ENCODE measurements around the gene PCNX2. TPM values are rescaled to one million over a fixed set of nuclear protein-coding genes. Genes with fewer than 3 reads are reported as not detected.

Gene PCNX2
- total and polyA plus RNA-seq, 2 donors (not counting 3 experiments of a cell fraction or from before 2014, with no cell fraction given): 6.6 to 11.0 TPM

GRCh38 chr1:233229288-233229687 is 66.2 kb downstream of the PCNX2 start:
- DNase-seq (ENCODE audit: low read depth, low spot score): no peak
- Histone ChIP-seq H3K4me2 (ENCODE audit: insufficient read depth, low read length) (no peak overlapping the region), H3K9me3 (replicated peaks; ENCODE audit: control insufficient read depth, insufficient read depth, low read length) (no peaks in the 10 kb centered on the region), H3K4me3 (replicated peaks in 1 of 3; ENCODE audit: insufficient read depth in 1 of 3, low read depth in 1 of 3, low read length in 3 of 3) (no peak overlapping the region), H3K27ac (ENCODE audit: insufficient read depth, low read depth, low read length) (no peak overlapping the region), H3K9ac (replicated peaks; ENCODE audit: extremely low read depth, insufficient read depth, low read length) (no peak overlapping the region), H4K20me1 (replicated peaks; ENCODE audit: control insufficient read depth, extremely low read depth, insufficient read depth, low read length) (no peaks in the 10 kb centered on the region), H3K4me1 (ENCODE audit: control insufficient read depth, extremely low read depth, insufficient read depth, low read length) (no peaks in the 10 kb centered on the region), H3K36me3 (ENCODE audit: control insufficient read depth in 2 of 2, extremely low read depth in 1 of 2, insufficient read depth in 2 of 2, low read length in 2 of 2) (no peaks in the 10 kb centered on the region), H3K79me2 (ENCODE audit: control insufficient read depth, insufficient read depth, low read length) (no peaks in the 10 kb centered on the region), H3K27me3 (ENCODE audit: control insufficient read depth in 2 of 2, insufficient read depth in 2 of 2, low read length in 2 of 2) (no peaks in the 10 kb centered on the region), H2AFZ (ENCODE audit: low read depth, low read length) (no peak overlapping the region), H3K9me1 (replicated peaks; ENCODE audit: control insufficient read depth, extremely low read depth, insufficient read depth, low read length) (no peaks in the 10 kb centered on the region)
- BruUV-seq (replicated peaks): no TSS peak
- POLR2A ChIA-PET: no interaction called here
- no peak for FAIRE-seq
- CTCF ChIA-PET: no interaction called here
- TF ChIP-seq FOS (IDR thresholded peaks at IDR 0.05; ENCODE audit: borderline replicate concordance, insufficient read depth, low read length): no peak
- TF ChIP-seq JUN (IDR thresholded peaks at IDR 0.05; ENCODE audit: borderline replicate concordance, insufficient read depth, insufficient read length, low read depth): no peak
- TF ChIP-seq MYC (IDR thresholded peaks at IDR 0.05; ENCODE audit: low read depth, low read length): no peak
- TF ChIP-seq EZH2 (IDR thresholded peaks at IDR 0.05; ENCODE audit: borderline replicate concordance, low read depth, low read length, severe bottlenecking): no peak
- dilution Hi-C loops (cut with MboI; ENCODE audit: extremely low pct_ligation_motif_present, low sequenced_read_pairs): no loop called here
- intact Hi-C loops (cut with micrococcal nuclease): no loop called here

GRCh38 chr1:233227930-233228465 is 67.5 kb downstream of the PCNX2 start:
- H3K4me2 ChIP-seq (ENCODE audit: insufficient read depth, low read length): no peak overlapping the region
- ChIA-PET CTCF (interaction anchor here (0.8 kb wide), 1 partner anchor 208 kb away, joined by 3 read pairs; no protein-coding TSS in a partner anchor), POLR2A (no interaction called here)
- no peak overlapping the region for H3K27ac ChIP-seq (ENCODE audit: insufficient read depth, low read depth, low read length)
- intact Hi-C loops (cut with micrococcal nuclease) (no loop called here), dilution Hi-C loops (cut with MboI; ENCODE audit: extremely low pct_ligation_motif_present, low sequenced_read_pairs) (no loop called here)
- no peaks in the 10 kb centered on the region for H3K27me3 ChIP-seq (ENCODE audit: control insufficient read depth in 2 of 2, insufficient read depth in 2 of 2, low read length in 2 of 2)
- H3K79me2 ChIP-seq (ENCODE audit: control insufficient read depth, insufficient read depth, low read length): no peaks in the 10 kb centered on the region
- TF ChIP-seq JUN (IDR thresholded peaks at IDR 0.05; ENCODE audit: borderline replicate concordance, insufficient read depth, insufficient read length, low read depth): no peak
- no peak for TF ChIP-seq MYC (IDR thresholded peaks at IDR 0.05; ENCODE audit: low read depth, low read length)
- TF ChIP-seq CTCF (IDR thresholded peaks at IDR 0.05; ENCODE audit: extremely low read depth in 1 of 2, insufficient read depth in 1 of 2, low read depth in 1 of 2, low read length in 2 of 2): no peak
- no peak for TF ChIP-seq FOS (IDR thresholded peaks at IDR 0.05; ENCODE audit: borderline replicate concordance, insufficient read depth, low read length)
- no peak overlapping the region for H3K9ac ChIP-seq (replicated peaks; ENCODE audit: extremely low read depth, insufficient read depth, low read length)
- FAIRE-seq (no peak), DNase-seq (ENCODE audit: low read depth, low spot score) (no peak)
- H3K9me3 ChIP-seq (replicated peaks; ENCODE audit: control insufficient read depth, insufficient read depth, low read length): no peaks in the 10 kb centered on the region
- H3K9me1 ChIP-seq (replicated peaks; ENCODE audit: control insufficient read depth, extremely low read depth, insufficient read depth, low read length): no peaks in the 10 kb centered on the region
- no peaks in the 10 kb centered on the region for H3K4me1 ChIP-seq (ENCODE audit: control insufficient read depth, extremely low read depth, insufficient read depth, low read length)
- no peaks in the 10 kb centered on the region for H4K20me1 ChIP-seq (replicated peaks; ENCODE audit: control insufficient read depth, extremely low read depth, insufficient read depth, low read length)
- no TSS peak for BruUV-seq (replicated peaks)
- H2AFZ ChIP-seq (ENCODE audit: low read depth, low read length): no peak overlapping the region
- H3K36me3 ChIP-seq (ENCODE audit: control insufficient read depth in 2 of 2, extremely low read depth in 1 of 2, insufficient read depth in 2 of 2, low read length in 2 of 2): no peaks in the 10 kb centered on the region
- H3K4me3 ChIP-seq (replicated peaks in 1 of 3; ENCODE audit: insufficient read depth in 1 of 3, low read depth in 1 of 3, low read length in 3 of 3): no peak overlapping the region
